LNCAP (cell line): ENCODE results near the gene PCSK5.

ENCODE experiments used
- TF ChIP-seq, protein P1 (sequence below): fragments of 450-650 bp; IDR thresholded peaks from 2 replicates; pipeline ENCODE4 v1.5.1; 2017; ENCODE audit warnings: mild to moderate bottlenecking

Gene PCSK5

DNA sequence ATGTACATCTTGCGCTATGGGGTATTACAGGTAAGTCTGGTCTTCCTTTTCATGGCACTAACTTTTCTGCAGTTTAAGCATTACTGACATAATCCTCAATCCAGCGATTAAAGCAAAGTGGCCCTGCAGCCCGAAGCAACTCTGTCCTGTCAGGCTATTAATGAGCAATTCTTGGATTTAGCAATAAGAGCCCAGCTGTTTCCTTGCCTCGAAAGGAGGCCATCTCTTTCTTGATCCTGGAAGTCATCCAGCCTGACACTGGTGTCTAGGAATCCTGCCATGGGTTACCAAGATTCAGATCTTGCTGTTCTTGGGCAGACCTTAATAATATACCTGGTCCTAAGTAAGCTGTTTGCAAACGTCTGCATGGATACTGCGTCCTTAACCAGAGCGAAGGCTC lies 401.8 kb downstream of the PCSK5 start:
- TF ChIP-seq, protein P1, sequence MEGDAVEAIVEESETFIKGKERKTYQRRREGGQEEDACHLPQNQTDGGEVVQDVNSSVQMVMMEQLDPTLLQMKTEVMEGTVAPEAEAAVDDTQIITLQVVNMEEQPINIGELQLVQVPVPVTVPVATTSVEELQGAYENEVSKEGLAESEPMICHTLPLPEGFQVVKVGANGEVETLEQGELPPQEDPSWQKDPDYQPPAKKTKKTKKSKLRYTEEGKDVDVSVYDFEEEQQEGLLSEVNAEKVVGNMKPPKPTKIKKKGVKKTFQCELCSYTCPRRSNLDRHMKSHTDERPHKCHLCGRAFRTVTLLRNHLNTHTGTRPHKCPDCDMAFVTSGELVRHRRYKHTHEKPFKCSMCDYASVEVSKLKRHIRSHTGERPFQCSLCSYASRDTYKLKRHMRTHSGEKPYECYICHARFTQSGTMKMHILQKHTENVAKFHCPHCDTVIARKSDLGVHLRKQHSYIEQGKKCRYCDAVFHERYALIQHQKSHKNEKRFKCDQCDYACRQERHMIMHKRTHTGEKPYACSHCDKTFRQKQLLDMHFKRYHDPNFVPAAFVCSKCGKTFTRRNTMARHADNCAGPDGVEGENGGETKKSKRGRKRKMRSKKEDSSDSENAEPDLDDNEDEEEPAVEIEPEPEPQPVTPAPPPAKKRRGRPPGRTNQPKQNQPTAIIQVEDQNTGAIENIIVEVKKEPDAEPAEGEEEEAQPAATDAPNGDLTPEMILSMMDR: no peak

GRCh38 chr9:76292658-76293057 lies 402.2 kb downstream of the PCSK5 start:
- TF ChIP-seq, protein P1: no peak

DNA sequence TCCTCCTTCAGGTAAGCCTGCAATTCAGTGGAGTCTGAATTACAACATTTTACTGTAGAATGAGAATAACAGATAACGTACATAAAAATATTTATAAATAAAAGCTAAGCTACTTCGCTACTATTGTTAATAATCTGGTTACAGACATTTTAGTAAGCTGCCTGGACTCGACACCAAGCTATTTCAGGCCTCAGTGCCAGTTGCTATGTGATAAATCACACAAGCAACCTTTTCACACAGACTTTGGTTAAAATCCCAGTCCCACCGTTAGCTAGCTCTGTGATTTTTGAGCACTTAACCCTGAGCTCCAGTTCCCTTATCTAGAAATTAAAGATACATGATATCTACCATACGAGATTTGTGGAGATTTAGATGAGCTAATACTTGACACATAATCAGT lies 403.8 kb downstream of the PCSK5 start:
- TF ChIP-seq, protein P1: no peak

GRCh38 chr9:76296561-76297310 lies 406.3 kb downstream of the PCSK5 start:
- TF ChIP-seq, protein P1: no peak

- TF ChIP-seq, protein P1: no peak
Observed at GRCh38 chr9:76297721-76298239, 407.3 kb downstream of the PCSK5 start.

DNA sequence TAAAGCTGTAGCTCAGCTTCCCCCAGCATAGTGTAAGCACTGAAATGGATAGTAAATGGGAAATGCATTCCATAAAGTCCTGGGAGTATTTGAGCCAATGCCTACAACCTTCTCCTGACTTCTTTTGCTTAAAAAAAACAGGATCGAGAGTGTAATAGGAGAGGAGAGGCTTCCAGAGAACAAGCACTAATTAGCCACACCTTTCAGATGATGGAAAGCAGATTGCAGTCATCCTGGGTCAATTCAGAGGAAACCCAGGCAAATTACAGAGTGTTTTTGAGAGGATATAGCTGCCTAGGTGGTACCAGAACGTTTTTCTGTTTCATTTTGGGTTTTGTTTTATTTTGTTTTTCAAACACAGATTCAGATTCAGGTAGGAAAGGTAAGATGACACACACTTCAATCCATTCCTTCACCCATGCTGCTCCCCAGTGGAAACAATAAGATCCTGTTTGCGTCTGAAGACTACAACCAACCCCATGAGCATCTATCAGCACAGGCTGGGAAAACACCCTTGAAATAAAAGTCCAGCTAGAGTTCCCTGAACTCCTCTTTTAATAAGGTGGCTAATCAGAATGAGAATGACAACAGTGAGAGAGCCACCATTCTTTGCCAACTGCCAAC lies 408.2 kb downstream of the PCSK5 start:
- TF ChIP-seq, protein P1: peak; percentile 25; the same call in 1 of the 2 replicates

DNA sequence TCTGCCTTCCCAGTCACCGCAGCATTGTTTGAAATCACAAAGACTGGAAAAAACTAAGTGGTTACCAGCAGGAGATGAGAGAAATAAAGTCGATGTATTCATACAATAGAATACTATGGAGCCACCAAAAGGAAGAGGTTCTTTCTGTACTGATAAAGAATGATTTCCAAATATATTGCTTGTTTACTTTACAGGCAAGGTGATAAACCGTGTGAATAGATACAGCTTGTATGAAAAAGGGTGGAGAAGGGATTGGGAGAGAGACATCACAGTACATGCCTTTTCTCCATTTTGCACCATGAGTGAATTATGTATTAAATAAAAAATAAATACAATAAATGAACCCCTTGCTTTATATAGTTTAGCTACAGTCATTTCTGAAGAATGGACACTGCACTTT lies 412.1 kb downstream of the PCSK5 start:
- TF ChIP-seq, protein P1: no peak
